GM23248 (cell line): ENCODE results near the gene GIN1. TPM values are rescaled to one million over a fixed set of nuclear protein-coding genes. Genes with fewer than 3 reads are reported as not detected.
"Not testable (repeated sequence)": the region's sequence is repeated elsewhere in the genome, so short reads cannot be mapped to it uniquely, and the experiment has no call there.

Experiments
- DNase-seq: peaks from one replicate; pipeline ENCODE4 v3.0.0-alpha.2; 2015
- H2AFZ ChIP-seq: fragments of 200-600 bp; sonication (generic); 2 replicates; pipeline ENCODE4 v1.6.1; 2016; ENCODE audit warnings: antibody characterized with exemption
- H3F3A ChIP-seq: fragments of 200-600 bp; sonication (generic); 2 replicates; pipeline ENCODE4 v1.6.1; 2016; ENCODE audit warnings: mild to moderate bottlenecking, antibody characterized with exemption, mixed run types; ENCODE audit not compliant: insufficient read depth
- H3K27ac ChIP-seq: fragments of 200-600 bp; sonication (generic); 2 replicates; pipeline ENCODE4 v1.5.1; 2016; ENCODE audit warnings: mild to moderate bottlenecking
- H3K27me3 ChIP-seq: fragments of 200-600 bp; sonication (generic); replicated peaks from 2 replicates; pipeline ENCODE4 v1.6.1; 2016; ENCODE audit warnings: mild to moderate bottlenecking; ENCODE audit not compliant: insufficient read depth
- H3K36me3 ChIP-seq: fragments of 200-600 bp; sonication (generic); 2 replicates; pipeline ENCODE4 v1.6.1; 2016; ENCODE audit warnings: low read depth, mild to moderate bottlenecking
- H3K4me1 ChIP-seq: fragments of 200-600 bp; sonication (generic); 2 replicates; pipeline ENCODE4 v1.6.1; 2016; ENCODE audit warnings: mild to moderate bottlenecking; ENCODE audit not compliant: insufficient read depth
- H3K4me2 ChIP-seq: fragments of 200-600 bp; sonication (generic); one replicate; pipeline ENCODE4 v1.6.1; 2016; ENCODE audit warnings: mild to moderate bottlenecking; ENCODE audit not compliant: unreplicated experiment
- H3K4me3 ChIP-seq: fragments of 200-600 bp; sonication (generic); 2 replicates; pipeline ENCODE4 v1.5.1; 2016; ENCODE audit warnings: mild to moderate bottlenecking
- H3K79me2 ChIP-seq: fragments of 200-600 bp; sonication (generic); 2 replicates; pipeline ENCODE4 v1.6.1; 2016; ENCODE audit warnings: mild to moderate bottlenecking; ENCODE audit not compliant: insufficient read depth
- H3K9ac ChIP-seq: fragments of 200-600 bp; sonication (generic); 2 replicates; pipeline ENCODE4 v1.6.1; 2016; ENCODE audit warnings: mild to moderate bottlenecking
- H3K9me2 ChIP-seq: fragments of 200-600 bp; sonication (generic); 2 replicates; pipeline ENCODE4 v1.6.1; 2016; ENCODE audit warnings: mixed run types, mild to moderate bottlenecking, moderate library complexity; ENCODE audit not compliant: insufficient read depth
- H3K9me3 ChIP-seq: fragments of 200-600 bp; sonication (generic); one replicate; pipeline ENCODE4 v1.6.1; 2017; ENCODE audit warnings: low read depth
- H4K20me1 ChIP-seq: fragments of 200-600 bp; sonication (generic); 2 replicates; pipeline ENCODE4 v1.6.0; 2016; ENCODE audit not compliant: insufficient read depth
- EZH2 ChIP-seq: fragments of 200-600 bp; sonication (generic); IDR thresholded peaks from 2 replicates; pipeline ENCODE4 v1.6.1; 2018; ENCODE audit warnings: antibody characterized with exemption, mild to moderate bottlenecking; ENCODE audit not compliant: insufficient read depth, poor library complexity, severe bottlenecking
- EZH2phosphoT487 ChIP-seq: fragments of 200-600 bp; sonication (generic); IDR thresholded peaks from 2 replicates; pipeline ENCODE4 v1.6.1; 2018; ENCODE audit warnings: antibody characterized with exemption, moderate library complexity, mild to moderate bottlenecking, low read depth; ENCODE audit not compliant: insufficient read depth
- WGBS, 2 experiments: methylation state at CpG; one replicate each; pipeline ENCODE4 v1.1.6; 2015 to 2017; ENCODE audit warnings: low lambda C conversion rate in 2 of 2, low coverage in 1 of 2; ENCODE audit errors: missing lambda C conversion rate in 2 of 2; 5-methylcytosine and 5-hydroxymethylcytosine counted together
- in situ Hi-C: fragments of 300-500 bp; cut with MboI; formaldehyde crosslinking; loops from 2 replicates; pipeline ENCODE4 v1.15.0; 2020
- polyA plus RNA-seq: library from polyadenylated mRNA; unstranded; fragments of >200 nt; fragmentation: Nextera tagmentation; extraction: Ambion mirVana; gene quantifications from 2 replicates; pipeline ENCODE4 v1.2.1, GENCODE V29; 2016
- total RNA-seq: library from RNA; depleted of rRNA; stranded (reverse); fragments of >200 nt; shearing (Covaris generic); gene quantifications from 2 replicates; pipeline ENCODE4 v1.2.3, GENCODE V29; 2014

The GIN1 gene
- total and polyA plus RNA-seq, 2 experiments from 2014 or later: 2.1 to 5.8 TPM

- DNase-seq: no peak
- Histone ChIP-seq H3K4me3 (no peak overlapping the region), H3K36me3 (no peaks in the 10 kb centered on the region), H3K9ac (no peak overlapping the region), H3F3A (no peaks in the 10 kb centered on the region), H3K9me2 (no peaks in the 10 kb centered on the region), H3K9me3 (peaks cover 5% of the 10 kb centered on the region), H3K27ac (no peak overlapping the region), H3K4me2 (no peak overlapping the region), H3K27me3 (no peaks in the 10 kb centered on the region), H2AFZ (no peak overlapping the region), H3K4me1 (no peaks in the 10 kb centered on the region), H4K20me1 (no peaks in the 10 kb centered on the region), H3K79me2 (no peaks in the 10 kb centered on the region)
- 97 to 100% methylated on average over 4 of the region's 4 CpGs for WGBS, 2 experiments
- in situ Hi-C loops: no loop called here
- no peak for TF ChIP-seq EZH2phosphoT487
- TF ChIP-seq EZH2: no peak
Observed at GRCh38 chr5:103079796-103080195, 40.1 kb downstream of the GIN1 start.

- H3K9me3 ChIP-seq: no peaks in the 10 kb centered on the region
- in situ Hi-C loops: no loop called here
- H3K27ac ChIP-seq: no peak overlapping the region
- WGBS, 2 experiments: 51 to 53% methylated on average over 4 of the region's 4 CpGs
- H3K4me3 ChIP-seq: no peak overlapping the region
- no peak overlapping the region for H3K9ac ChIP-seq
- no peaks in the 10 kb centered on the region for H3K9me2 ChIP-seq
- no peak for TF ChIP-seq EZH2
- TF ChIP-seq EZH2phosphoT487: no peak
- no peak overlapping the region for H2AFZ ChIP-seq
- no peaks in the 10 kb centered on the region for H3F3A ChIP-seq
- DNase-seq: no peak
- H3K27me3 ChIP-seq: no peaks in the 10 kb centered on the region
- no peaks in the 10 kb centered on the region for H3K79me2 ChIP-seq
- H3K4me2 ChIP-seq: no peak overlapping the region
- H3K36me3 ChIP-seq: no peaks in the 10 kb centered on the region
- no peaks in the 10 kb centered on the region for H4K20me1 ChIP-seq
- no peaks in the 10 kb centered on the region for H3K4me1 ChIP-seq
Observed at GRCh38 chr5:103075442-103075841, 44.5 kb downstream of the GIN1 start.

- H3K36me3 ChIP-seq, H4K20me1 ChIP-seq, H3K9me2 ChIP-seq, H3K4me3 ChIP-seq, H3K4me1 ChIP-seq, H3K4me2 ChIP-seq, H2AFZ ChIP-seq, in situ Hi-C loops, H3K27me3 ChIP-seq, H3K9me3 ChIP-seq, H3K27ac ChIP-seq, H3K9ac ChIP-seq, DNase-seq, H3F3A ChIP-seq, H3K79me2 ChIP-seq: not testable (repeated sequence)
- 35 to 40% methylated on average over 4 of the region's 4 CpGs for WGBS, 2 experiments
Observed at GRCh38 chr5:103073500-103073899, 46.4 kb downstream of the GIN1 start.

- Histone ChIP-seq H3K36me3 (no peaks in the 10 kb centered on the region), H3K9me3 (no peaks in the 10 kb centered on the region), H3K9me2 (no peaks in the 10 kb centered on the region), H3K4me2 (no peak overlapping the region), H3K79me2 (no peaks in the 10 kb centered on the region), H3K4me1 (no peaks in the 10 kb centered on the region), H2AFZ (no peak overlapping the region), H4K20me1 (no peaks in the 10 kb centered on the region), H3K27ac (no peak overlapping the region), H3K9ac (no peak overlapping the region), H3K4me3 (no peak overlapping the region), H3K27me3 (peaks cover 6% of the 10 kb centered on the region; the same call in 1 of the 2 replicates), H3F3A (no peaks in the 10 kb centered on the region)
- no peak for DNase-seq
- 3 to 9% methylated on average over 1 of the region's 1 CpG for WGBS, 2 experiments
- TF ChIP-seq EZH2 (no peak), EZH2phosphoT487 (no peak)
- in situ Hi-C loops: no loop called here
Observed at GRCh38 chr5:103066326-103066725, 53.6 kb downstream of the GIN1 start.

GRCh38 chr5:103060424-103060954 is 59.4 kb downstream of the GIN1 start:
- in situ Hi-C loops: no loop called here
- TF ChIP-seq EZH2phosphoT487 (no peak), EZH2 (no peak)
- 3 to 4% methylated on average over 3 of the region's 3 CpGs for WGBS, 2 experiments

More at GRCh38 chr5:103060424-103060954, 59.4 kb downstream of the GIN1 start:
- Histone ChIP-seq H3F3A (no peaks in the 10 kb centered on the region), H3K4me2 (no peak overlapping the region), H4K20me1 (no peaks in the 10 kb centered on the region), H3K9ac (no peak overlapping the region), H3K27me3 (peaks cover 6% of the 10 kb centered on the region; the same call in 1 of the 2 replicates), H3K4me1 (no peaks in the 10 kb centered on the region), H3K36me3 (no peaks in the 10 kb centered on the region), H3K9me2 (no peaks in the 10 kb centered on the region), H2AFZ (no peak overlapping the region), H3K4me3 (no peak overlapping the region), H3K27ac (no peak overlapping the region), H3K9me3 (no peaks in the 10 kb centered on the region), H3K79me2 (no peaks in the 10 kb centered on the region)
- no peak for DNase-seq
